Memory B cell (primary cell): ENCODE results near the gene SLC2A11.

Source experiments
- ATAC-seq: fragments of 150-1000 bp; cut with Tn5 transposase; 2 replicates; pipeline ENCODE4 v1.10.0; 2021; ENCODE audit warnings: low read depth, mild to moderate bottlenecking, moderate library complexity
- DNase-seq, 2 donors: peaks; one replicate each; pipeline ENCODE4 v3.0.0; 2022; ENCODE audit warnings: low spot score in 2 of 2
- H3K27ac Mint-ChIP-seq: one replicate; pipeline ENCODE4 v1.8.0; 2022; ENCODE audit warnings: mild to moderate bottlenecking, moderate library complexity, mixed read lengths
- H3K27me3 Mint-ChIP-seq: one replicate; pipeline ENCODE4 v1.8.0; 2022; ENCODE audit warnings: mixed read lengths
- H3K36me3 Mint-ChIP-seq: one replicate; pipeline ENCODE4 v1.8.0; 2022; ENCODE audit warnings: mild to moderate bottlenecking, mixed read lengths
- H3K4me1 Mint-ChIP-seq: one replicate; pipeline ENCODE4 v1.8.0; 2022; ENCODE audit warnings: mixed read lengths
- H3K4me3 Mint-ChIP-seq: one replicate; pipeline ENCODE4 v1.8.0; 2022; ENCODE audit warnings: mild to moderate bottlenecking, moderate library complexity, mixed read lengths
- H3K9me3 Mint-ChIP-seq: one replicate; pipeline ENCODE4 v1.8.0; 2022; ENCODE audit warnings: mixed read lengths

Gene SLC2A11

GRCh38 chr22:23857606-23858483 is at the start of gene SLC2A11:
Gene SLC2A11, plus strand, starts transcription at chr22:23857875. Its CDS starts 125 bp downstream, at chr22:23858000.
- peak; percentile 91 to 94 for DNase-seq
- peak within 1 kb of the TSS; percentile 81 for H3K27ac Mint-ChIP-seq

GRCh38 chr22:23812378-23812777 is 45.3 kb upstream of the SLC2A11 start:
- no peak for DNase-seq
- H3K27me3 Mint-ChIP-seq: no peaks in the 10 kb centered on the region
- no peak overlapping the region for H3K4me3 Mint-ChIP-seq
- peak overlapping the region; percentile 28 for H3K27ac Mint-ChIP-seq
- no peaks in the 10 kb centered on the region for H3K9me3 Mint-ChIP-seq
- ATAC-seq: no peak
- H3K4me1 Mint-ChIP-seq: peaks cover 17% of the 10 kb centered on the region
- peaks cover 24% of the 10 kb centered on the region for H3K36me3 Mint-ChIP-seq

More at GRCh38 chr22:23857606-23858483, at the start of gene SLC2A11:
- Mint-ChIP-seq H3K4me3 (peak within 1 kb of the TSS; percentile 95), H3K27me3 (no peaks in the 10 kb centered on the region), H3K9me3 (no peaks in the 10 kb centered on the region), H3K4me1 (peaks cover 20% of the 10 kb centered on the region), H3K36me3 (peaks cover 9% of the 10 kb centered on the region)
- peak; percentile 93 for ATAC-seq

DNA sequence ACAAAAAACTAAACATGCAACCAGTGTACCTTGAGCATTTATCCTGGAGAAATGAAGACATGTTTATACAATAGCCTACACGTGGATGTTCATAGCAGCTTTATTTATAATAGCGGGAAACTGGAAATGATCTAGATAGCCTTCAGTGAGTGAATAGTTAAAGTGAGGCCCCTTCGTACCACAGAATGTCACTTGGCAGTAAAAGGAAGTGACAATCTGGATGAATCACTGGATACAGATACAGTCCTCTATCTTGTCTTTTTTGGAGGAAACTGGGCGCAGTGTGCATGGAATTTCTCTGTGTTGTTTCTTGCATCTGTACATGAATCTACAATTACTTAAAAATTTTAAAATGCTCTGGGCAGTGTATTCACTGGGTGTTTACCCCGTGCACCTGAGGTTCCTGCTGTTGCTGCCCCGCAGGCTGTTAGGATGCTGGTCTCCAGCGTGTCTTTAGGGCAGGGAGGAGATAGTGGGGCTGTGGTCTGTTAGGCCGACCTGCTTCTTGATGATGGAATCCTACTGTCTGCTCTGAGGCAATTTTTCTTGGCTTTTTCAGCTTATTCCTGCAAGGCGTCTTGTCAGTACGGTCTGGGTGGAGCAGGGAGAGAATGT is 42.0 kb upstream of the SLC2A11 start:
- peaks cover 35% of the 10 kb centered on the region for H3K36me3 Mint-ChIP-seq
- H3K9me3 Mint-ChIP-seq: no peaks in the 10 kb centered on the region
- H3K27ac Mint-ChIP-seq: no peak overlapping the region
- H3K4me1 Mint-ChIP-seq: peaks cover 33% of the 10 kb centered on the region
- no peak overlapping the region for H3K4me3 Mint-ChIP-seq
- ATAC-seq: no peak
- no peaks in the 10 kb centered on the region for H3K27me3 Mint-ChIP-seq
- no peak for DNase-seq

DNA sequence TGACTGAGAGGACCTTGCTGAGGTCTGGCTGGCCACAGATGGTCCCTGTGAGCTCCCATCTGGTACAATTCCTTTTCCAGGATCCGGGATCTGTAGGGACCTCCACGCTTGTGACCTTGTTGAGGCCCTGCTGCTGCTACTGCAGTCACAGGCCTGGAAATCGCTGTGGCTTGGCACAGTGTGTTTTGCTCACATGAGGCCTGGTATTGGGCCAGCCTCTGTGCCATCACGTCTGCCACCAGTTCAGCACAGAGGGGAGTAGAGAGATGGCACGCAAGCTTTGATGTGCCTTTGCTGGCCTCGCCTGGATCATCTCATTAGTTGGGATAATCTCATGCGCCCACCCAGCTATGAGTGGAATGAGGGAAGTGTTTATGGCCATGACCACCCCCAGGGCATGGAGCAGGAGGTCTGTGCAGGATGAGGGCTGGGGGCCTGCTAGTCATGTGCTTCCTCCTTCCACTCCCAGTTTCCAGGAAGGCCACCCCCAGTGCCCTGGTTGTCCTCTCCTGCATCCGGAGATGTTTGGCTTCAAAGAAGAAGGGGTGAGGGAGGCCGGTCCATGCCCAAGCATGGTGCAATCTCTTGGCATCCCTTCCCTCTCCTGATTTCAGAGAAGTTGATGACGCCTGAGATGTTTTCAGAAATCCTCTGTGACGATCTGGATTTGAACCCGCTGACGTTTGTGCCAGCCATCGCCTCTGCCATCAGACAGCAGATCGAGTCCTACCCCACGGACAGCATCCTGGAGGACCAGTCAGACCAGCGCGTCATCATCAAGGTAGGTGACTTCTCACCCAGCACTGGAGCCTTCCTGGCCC is 41.3 kb upstream of the SLC2A11 start:
- DNase-seq (no peak), ATAC-seq (no peak)
- Mint-ChIP-seq H3K27me3 (no peaks in the 10 kb centered on the region), H3K4me1 (peaks cover 33% of the 10 kb centered on the region), H3K36me3 (peaks cover 33% of the 10 kb centered on the region), H3K4me3 (no peak overlapping the region), H3K9me3 (no peaks in the 10 kb centered on the region), H3K27ac (no peak overlapping the region)

DNA sequence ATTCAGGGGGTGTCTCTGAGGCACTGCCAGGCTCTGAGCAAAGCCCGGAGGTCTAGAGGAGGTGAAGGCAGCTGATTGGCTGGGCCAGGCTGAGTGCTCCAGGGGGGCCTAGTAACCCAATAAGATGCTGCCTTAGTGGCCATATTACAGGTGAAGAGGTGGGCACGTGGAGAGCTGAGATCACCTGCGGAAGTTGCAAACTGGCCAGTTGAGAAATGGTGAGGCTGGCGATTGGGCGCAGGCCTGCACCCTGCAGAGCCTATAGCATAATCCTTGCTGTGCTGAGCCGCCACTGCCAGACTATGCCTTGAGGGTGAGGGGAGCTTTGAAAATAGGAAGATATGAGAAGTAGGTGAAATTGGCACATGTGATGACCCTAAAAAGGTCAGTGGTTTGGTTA is 40.5 kb upstream of the SLC2A11 start:
- DNase-seq: no peak
- Mint-ChIP-seq H3K36me3 (peaks cover 29% of the 10 kb centered on the region), H3K4me3 (no peak overlapping the region), H3K27ac (no peak overlapping the region), H3K27me3 (no peaks in the 10 kb centered on the region), H3K4me1 (peaks cover 30% of the 10 kb centered on the region), H3K9me3 (no peaks in the 10 kb centered on the region)
- ATAC-seq: no peak

- Mint-ChIP-seq H3K4me3 (peak overlapping the region; percentile 34), H3K9me3 (no peaks in the 10 kb centered on the region)
- ATAC-seq: no peak
Observed at GRCh38 chr22:23818541-23818940, 39.1 kb upstream of the SLC2A11 start.

GRCh38 chr22:23820748-23821211 is 36.9 kb upstream of the SLC2A11 start:
- DNase-seq: no peak
- Mint-ChIP-seq H3K27me3 (no peaks in the 10 kb centered on the region), H3K4me1 (peaks cover 45% of the 10 kb centered on the region), H3K4me3 (peak overlapping the region; percentile 14), H3K9me3 (no peaks in the 10 kb centered on the region), H3K27ac (peak overlapping the region; percentile 17), H3K36me3 (peaks cover 49% of the 10 kb centered on the region)
- ATAC-seq: peak; percentile 60

More at GRCh38 chr22:23818541-23818940, 39.1 kb upstream of the SLC2A11 start:
- DNase-seq: no peak
- Mint-ChIP-seq H3K27me3 (no peaks in the 10 kb centered on the region), H3K27ac (no peak overlapping the region), H3K36me3 (peaks cover 37% of the 10 kb centered on the region), H3K4me1 (peaks cover 38% of the 10 kb centered on the region)

- Mint-ChIP-seq H3K27me3 (no peaks in the 10 kb centered on the region), H3K9me3 (no peaks in the 10 kb centered on the region), H3K36me3 (peaks cover 46% of the 10 kb centered on the region), H3K4me1 (peaks cover 42% of the 10 kb centered on the region), H3K27ac (peak overlapping the region; percentile 53), H3K4me3 (no peak overlapping the region)
- DNase-seq: no peak
- no peak for ATAC-seq
Observed at GRCh38 chr22:23822101-23822671, 35.5 kb upstream of the SLC2A11 start.

DNA sequence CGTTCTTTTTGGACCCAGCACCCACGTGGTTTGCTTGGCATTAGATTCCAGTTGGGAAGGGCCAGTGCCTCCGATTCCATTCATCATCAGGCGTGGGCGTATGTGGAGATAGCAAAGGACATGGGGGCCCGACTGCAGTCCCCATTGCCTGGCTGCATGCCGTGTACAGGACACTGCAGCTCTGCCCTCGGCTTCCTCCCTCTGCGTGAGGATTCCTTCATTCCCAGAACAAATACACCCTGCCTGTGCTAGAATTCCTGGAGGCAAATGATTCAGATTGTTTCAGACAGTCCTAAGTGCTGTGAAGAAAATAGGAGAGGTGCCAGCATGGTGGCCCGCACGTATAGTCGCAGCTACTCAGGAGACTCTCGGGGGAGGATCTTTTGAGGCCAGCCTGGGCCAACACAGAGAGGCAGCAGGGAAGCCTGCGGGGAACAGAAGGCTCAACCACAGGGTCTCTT is 34.3 kb upstream of the SLC2A11 start:
- no peak for DNase-seq

DNA sequence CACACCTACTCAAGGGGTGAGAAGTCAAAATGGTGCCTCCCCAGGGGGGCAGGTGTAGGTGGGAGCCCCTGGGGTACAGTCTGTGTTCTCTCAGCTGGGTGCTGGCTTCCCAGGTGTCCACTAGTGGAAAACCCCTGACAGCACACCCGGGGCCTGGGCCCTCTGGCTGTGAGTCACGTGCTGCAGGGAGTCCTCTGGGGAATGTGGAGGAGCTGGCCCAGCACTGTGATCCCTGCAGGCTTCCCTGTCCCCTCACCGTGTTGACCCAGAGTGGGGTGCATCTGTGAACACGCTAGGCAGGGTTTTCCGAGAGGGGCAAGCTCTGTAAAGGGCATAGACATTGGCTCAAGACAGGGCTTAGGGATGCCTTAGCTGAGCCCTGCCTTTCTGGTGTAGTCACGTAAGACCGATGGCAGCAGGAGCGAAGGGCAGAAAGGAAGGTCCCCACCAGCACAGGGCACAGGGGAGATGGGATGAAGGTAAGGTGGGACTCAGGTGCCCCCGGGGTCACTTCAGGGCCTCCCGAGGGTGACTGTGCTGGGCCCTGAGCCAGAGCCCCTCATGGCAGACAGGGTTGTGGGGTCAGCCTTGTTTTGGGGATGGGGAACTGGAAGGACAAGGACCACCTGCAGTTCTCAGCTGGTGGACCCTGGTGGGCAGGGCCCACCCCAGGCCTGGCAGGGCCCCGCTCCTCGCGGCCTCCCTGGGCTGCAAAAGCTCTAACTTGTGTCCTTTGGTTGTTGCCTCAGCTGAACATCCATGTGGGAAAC is 33.0 kb upstream of the SLC2A11 start:
- Mint-ChIP-seq H3K4me3 (no peak overlapping the region), H3K27ac (no peak overlapping the region), H3K27me3 (no peaks in the 10 kb centered on the region), H3K36me3 (peaks cover 43% of the 10 kb centered on the region), H3K4me1 (peaks cover 40% of the 10 kb centered on the region), H3K9me3 (no peaks in the 10 kb centered on the region)
- DNase-seq (no peak), ATAC-seq (no peak)

More for the DNA sequence above, 34.3 kb upstream of the SLC2A11 start:
- ATAC-seq: no peak
- H3K4me3 Mint-ChIP-seq: no peak overlapping the region
- H3K27ac Mint-ChIP-seq: no peak overlapping the region
- H3K9me3 Mint-ChIP-seq: no peaks in the 10 kb centered on the region
- no peaks in the 10 kb centered on the region for H3K27me3 Mint-ChIP-seq
- H3K4me1 Mint-ChIP-seq: peaks cover 40% of the 10 kb centered on the region
- peaks cover 45% of the 10 kb centered on the region for H3K36me3 Mint-ChIP-seq

GRCh38 chr22:23825246-23825905 is 32.3 kb upstream of the SLC2A11 start:
- no peak for ATAC-seq
- Mint-ChIP-seq H3K4me3 (no peak overlapping the region), H3K4me1 (peaks cover 42% of the 10 kb centered on the region), H3K36me3 (peaks cover 44% of the 10 kb centered on the region), H3K9me3 (no peaks in the 10 kb centered on the region), H3K27ac (peak overlapping the region; percentile 24), H3K27me3 (no peaks in the 10 kb centered on the region)
- DNase-seq: no peak

GRCh38 chr22:23826510-23827350 is 30.9 kb upstream of the SLC2A11 start:
- no peak overlapping the region for H3K4me3 Mint-ChIP-seq
- no peak for ATAC-seq
- peaks cover 42% of the 10 kb centered on the region for H3K36me3 Mint-ChIP-seq

More at GRCh38 chr22:23826510-23827350, 30.9 kb upstream of the SLC2A11 start:
- Mint-ChIP-seq H3K4me1 (peaks cover 35% of the 10 kb centered on the region), H3K27me3 (no peaks in the 10 kb centered on the region), H3K27ac (no peak overlapping the region), H3K9me3 (no peaks in the 10 kb centered on the region)
- DNase-seq: no peak
